SIG-M5 (cell line): ENCODE results near the gene BDH1.

Experiments
- DNase-seq: peaks from one replicate; lab custom pipeline; 2025; lab: John Stamatoyannopoulos, UW

The BDH1 gene

DNA sequence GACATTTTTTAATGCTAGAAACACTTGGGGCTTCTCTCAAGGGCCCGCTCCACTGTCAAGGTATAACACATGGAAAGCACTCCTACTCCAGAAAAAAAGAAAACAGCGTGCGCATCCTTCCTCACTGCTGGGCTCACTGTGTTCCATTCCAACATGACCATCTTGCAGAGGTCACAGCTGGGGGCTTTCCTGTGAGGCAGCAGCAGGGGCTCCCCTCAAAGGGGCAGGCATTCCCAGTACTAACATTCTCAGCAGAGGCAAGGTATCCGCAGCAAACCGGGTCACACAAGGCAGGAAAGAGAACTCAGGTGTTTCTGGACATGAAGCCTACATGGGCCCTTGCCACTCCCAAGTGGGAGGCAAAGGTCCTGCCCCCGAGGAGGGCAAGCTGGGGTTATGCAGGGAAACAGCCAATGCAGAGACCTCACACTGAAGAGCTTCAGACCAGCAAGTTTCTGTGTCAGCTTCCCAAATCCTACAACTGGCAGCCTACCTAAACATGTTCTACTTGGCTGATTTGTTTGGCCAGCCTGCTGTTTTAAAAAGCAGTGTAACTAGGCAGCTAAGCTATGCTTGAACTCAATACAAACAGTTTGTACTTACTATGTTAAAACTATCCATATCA lies 6.4 kb downstream of the BDH1 start:
- no peak for DNase-seq

DNA sequence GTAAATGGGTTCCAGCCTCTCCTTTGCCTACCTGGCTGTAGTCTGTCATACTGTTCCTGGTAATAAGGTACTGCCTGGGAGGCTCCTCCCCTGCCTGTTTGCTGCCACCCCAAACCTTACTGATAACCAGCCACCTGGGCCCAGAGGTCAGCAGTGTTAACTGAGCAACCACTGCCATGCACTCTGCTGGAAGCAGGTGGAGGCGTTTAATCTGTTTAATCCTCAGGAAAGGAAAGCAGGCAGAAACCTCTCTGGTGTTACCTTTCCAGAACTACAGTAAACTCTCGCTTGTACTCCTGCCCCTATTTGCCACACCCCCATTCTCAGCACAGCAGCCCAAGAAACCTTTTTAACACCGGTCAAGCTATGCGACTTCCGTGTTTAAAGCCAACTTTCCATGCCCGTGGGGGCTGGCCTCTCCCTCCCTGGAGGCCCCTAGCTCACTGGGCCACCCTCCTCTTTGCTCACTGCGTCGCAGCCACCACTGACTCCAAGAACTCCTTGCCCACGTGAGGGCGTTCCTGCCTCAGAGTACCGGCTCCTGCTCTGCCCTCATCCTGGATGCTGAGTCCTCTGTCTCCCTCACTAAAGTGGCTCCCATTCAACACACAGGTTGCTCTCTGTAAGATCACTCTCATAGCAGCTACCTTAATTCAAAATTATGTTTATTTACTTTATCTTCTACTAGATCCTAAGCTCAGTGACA lies 8.3 kb downstream of the BDH1 start:
- DNase-seq: no peak

- DNase-seq: no peak
Observed at GRCh38 chr3:197546307-197547085, 9.3 kb downstream of the BDH1 start.

DNA sequence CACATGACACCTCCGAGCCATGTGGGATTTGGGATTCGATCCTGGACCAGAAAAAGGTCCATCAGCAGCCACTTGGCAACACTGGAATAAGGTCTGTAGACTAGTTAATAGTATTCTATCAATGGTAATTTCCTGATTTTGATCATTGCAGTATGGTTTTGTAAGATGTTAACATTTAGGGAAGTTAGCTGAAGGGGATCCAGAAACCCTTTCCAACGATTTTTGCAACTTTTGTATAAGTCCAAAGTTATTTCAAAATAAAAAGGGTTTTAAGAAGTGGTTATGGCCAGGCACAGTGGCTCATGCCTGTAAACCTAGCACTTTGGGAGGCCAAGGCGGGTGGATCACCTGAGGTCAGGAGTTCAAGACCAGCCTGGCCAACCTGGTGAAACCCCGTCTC lies 10.2 kb downstream of the BDH1 start:
- no peak for DNase-seq

DNA sequence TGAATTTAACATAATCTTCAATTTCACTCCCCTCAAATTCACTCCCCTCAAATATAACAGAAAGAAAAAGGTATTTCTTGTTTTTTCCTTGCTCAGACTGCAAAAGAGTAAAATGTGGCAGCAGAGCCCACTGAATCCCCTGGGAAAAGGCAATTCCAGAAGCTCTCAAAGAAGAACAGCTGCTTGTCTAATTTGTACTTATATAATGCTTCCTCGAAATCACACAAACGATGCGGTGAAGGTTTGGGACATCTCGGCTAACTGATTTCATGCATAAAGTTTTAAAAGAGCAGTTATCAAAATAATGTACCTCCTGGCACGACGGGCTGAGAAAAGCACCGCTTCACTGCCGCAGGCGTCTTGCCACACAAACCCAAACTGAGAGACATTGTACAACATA lies 10.7 kb downstream of the BDH1 start:
- no peak for DNase-seq

GRCh38 chr3:197542741-197543454 lies 12.9 kb downstream of the BDH1 start:
- no peak for DNase-seq

DNA sequence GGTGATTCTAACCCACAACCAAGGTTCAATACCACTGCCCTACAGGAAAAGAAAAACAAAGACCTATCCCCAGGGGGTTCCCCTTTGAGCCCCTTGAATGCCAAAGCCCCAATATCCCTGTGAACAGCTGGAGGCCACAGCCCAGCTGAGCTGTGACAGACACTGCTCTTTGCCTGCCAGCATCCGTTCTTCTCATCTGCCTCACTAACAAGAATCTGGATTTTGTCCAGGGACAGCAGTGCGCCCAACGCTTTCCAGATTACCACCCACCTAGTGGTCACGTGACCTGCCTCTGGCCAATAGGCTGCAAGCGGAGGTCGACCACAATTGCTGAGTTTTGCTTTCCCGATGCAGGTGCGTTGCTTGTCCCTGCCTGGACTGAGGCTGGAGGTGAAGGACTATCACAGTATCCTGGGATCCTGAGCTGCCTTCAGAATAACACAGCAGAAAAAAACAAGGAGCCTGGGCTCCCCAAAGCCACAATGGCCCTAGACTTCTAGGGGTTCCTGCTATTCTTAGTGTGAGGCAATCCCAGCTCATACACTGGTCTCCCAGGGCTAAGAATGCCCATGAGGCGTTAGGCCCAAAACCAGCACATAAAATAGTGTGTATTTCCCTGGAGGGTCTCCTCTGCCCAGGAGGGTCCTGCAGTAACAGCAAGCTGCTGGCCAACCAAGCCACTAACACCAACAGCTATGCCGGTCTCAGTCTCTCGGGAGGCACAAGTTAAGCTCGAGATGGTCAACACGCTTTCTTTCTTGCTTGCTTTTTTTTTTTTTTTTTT lies 13.8 kb downstream of the BDH1 start:
- no peak for DNase-seq

DNA sequence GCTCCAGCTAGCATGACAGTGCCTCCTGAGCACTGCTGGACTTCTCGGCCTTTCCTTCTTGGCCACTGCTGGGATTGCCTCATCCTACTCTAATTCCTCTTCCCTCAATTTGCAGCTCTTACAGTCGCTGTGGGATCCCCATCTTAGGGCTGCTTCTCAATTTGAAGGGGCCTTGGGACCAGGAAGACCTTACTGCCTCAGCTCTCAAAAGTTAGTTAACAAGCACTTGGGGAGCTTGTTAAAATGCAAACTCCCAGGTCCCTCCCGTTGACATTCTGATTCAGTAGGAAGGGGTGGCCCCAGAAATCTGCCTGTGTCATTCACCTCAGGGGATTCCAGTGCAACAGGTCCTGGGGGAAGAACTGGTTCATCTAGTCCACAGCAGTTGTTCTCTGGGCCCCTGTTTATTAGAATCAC lies 14.8 kb downstream of the BDH1 start:
- DNase-seq: no peak

- DNase-seq: no peak
Observed at GRCh38 chr3:197539651-197540051, 16.1 kb downstream of the BDH1 start.

DNA sequence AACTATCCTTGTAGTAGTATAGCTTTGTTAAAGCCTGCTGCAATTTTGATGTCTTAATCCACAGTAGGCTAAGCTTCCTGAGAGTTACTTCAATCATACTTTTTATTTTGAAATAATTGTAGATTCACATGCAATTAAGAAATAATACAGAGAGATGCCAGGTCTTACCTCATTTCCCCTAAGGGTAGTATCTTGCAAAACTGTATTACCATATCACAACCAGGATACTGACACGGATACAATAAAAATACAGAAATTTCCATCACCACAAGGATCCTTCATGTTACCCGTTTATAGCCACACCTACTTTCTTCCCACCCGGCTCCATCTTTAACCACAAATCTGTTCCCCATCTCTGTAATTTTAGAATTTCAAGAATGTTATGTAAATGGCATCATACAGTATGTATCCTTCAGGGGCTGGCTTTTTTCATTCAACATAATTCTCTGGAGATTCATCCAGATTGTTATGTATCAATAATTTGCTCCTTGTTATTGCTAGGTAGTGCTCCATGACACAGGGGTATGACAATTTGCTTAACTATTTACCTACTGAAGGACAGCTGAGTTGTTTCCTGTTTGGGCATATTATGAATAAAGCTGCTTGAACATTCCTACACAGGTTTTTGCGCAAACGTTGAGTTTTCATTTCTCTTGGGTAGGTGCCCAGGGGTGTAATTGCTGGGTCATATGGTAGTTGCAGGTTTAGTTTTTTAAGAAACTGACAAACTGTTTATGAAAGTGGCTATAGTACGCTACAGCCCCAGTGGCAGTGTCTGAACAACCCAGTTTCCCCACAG lies 21.6 kb downstream of the BDH1 start:
- DNase-seq: no peak

DNA sequence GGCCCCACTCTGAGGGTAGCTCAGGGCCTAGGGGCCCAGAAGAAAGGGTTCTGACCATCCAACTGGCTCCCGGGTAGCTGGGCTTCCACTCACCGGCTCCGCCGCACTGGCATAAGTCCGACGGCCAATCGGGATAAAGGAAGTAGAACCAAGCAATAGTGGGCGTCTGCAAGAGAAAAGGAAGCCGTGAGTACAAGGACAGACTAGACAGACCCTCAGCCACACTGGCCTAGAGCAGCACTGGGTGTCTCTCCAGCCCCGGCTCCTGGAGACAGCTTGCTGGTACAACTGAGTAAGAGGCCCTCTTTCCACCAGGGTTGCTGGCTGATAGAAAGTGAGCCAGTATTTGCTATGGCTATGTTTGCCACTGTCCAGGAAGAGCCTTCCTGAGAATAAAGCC lies 22.4 kb downstream of the BDH1 start:
- no peak for DNase-seq

- DNase-seq: no peak
Observed at GRCh38 chr3:197532388-197532787, 23.4 kb downstream of the BDH1 start.

- DNase-seq: no peak
Observed at GRCh38 chr3:197528190-197528589, 27.6 kb downstream of the BDH1 start.

- DNase-seq: no peak
Observed at GRCh38 chr3:197527569-197527968, 28.2 kb downstream of the BDH1 start.

- no peak for DNase-seq
Observed at GRCh38 chr3:197525706-197526105, 30.1 kb downstream of the BDH1 start.

- no peak for DNase-seq
Observed at GRCh38 chr3:197524128-197524527, 31.6 kb downstream of the BDH1 start.

- no peak for DNase-seq
Observed at GRCh38 chr3:197523526-197523925, 32.2 kb downstream of the BDH1 start.

DNA sequence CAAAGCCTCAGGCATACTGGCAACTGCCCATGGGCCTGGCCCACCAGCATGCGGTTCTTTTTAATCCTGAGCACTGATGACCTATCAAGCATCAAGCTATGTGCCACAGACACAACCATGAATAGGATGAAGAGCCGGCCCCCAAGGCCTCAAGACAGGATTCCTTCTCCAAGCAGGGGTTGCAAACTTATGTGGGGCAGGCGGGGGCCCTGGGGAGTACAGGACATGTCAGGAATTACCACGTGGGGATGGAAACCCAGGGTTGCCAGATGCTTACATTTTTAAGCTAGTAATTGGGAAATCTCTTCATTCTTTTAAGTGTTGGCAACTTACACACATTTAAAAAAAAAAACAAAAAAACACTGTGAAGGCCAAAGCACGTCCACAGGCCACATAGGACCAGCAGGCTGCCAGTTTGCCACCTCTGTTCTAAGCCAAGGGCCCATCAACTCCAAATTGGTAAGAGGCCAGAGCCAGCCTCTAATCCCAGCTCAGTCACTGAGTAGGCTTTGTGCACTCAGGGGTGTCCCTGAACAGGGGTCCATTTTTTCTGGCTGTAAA lies 32.8 kb downstream of the BDH1 start:
- no peak for DNase-seq

- DNase-seq: no peak
Observed at GRCh38 chr3:197522183-197522715, 33.5 kb downstream of the BDH1 start.
